ENCODE data around the gene IL26.

- TF ChIP-seq CTCF (IDR thresholded peaks at IDR 0.05) (no peak), POLR2A (IDR thresholded peaks at IDR 0.05) (no peak)
Observed at GRCh38 chr12:68264857-68265256, 39.2 kb upstream of the IL26 start.
